Urinary bladder (tissue), 4 donors: Measurements from ENCODE around the gene MED13L. TPM values are rescaled to one million over a fixed set of nuclear protein-coding genes. Genes with fewer than 3 reads are reported as not detected.

ENCODE experiments used
- DNase-seq: peaks from one replicate; pipeline ENCODE4 v3.0.0-alpha.2; 2015; ENCODE audit errors: extremely low spot score
- H3K27ac ChIP-seq: one replicate; pipeline ENCODE4 v1.5.1; 2013; ENCODE audit warnings: low read depth, mild to moderate bottlenecking, moderate library complexity
- H3K36me3 ChIP-seq: one replicate; pipeline ENCODE4 v1.6.1; 2013; ENCODE audit warnings: mild to moderate bottlenecking, moderate library complexity; ENCODE audit not compliant: insufficient read depth
- H3K4me1 ChIP-seq: one replicate; pipeline ENCODE4 v1.6.1; 2013; ENCODE audit warnings: mild to moderate bottlenecking, moderate library complexity; ENCODE audit not compliant: insufficient read depth
- H3K4me3 ChIP-seq: one replicate; pipeline ENCODE4 v1.5.1; 2013; ENCODE audit warnings: low read depth, low read length
- WGBS: extraction: QIAGEN DNeasy Blood & Tissue Kit; methylation state at CpG from one replicate; pipeline ENCODE4 v1.1.7; 2013; 5-methylcytosine and 5-hydroxymethylcytosine counted together
- polyA plus RNA-seq: library from polyadenylated mRNA; stranded (reverse); fragments of 200-250 nt; gene quantifications from one replicate; pipeline ENCODE4 v1.2.3, GENCODE V29; 2013
- total RNA-seq: library from RNA; depleted of rRNA; stranded (reverse); fragments of >200 nt; gene quantifications from one replicate; pipeline ENCODE4 v1.2.3, GENCODE V29; 2014
- donor health status: healthy with polysubstance abuse.
- donor health status: healthy.

Gene MED13L
- total and polyA plus RNA-seq, 2 donors, result 41.4 to 273 TPM

- peaks cover 4% of the 10 kb centered on the region for H3K36me3 ChIP-seq
- 84% methylated on average over 6 of the region's 6 CpGs for WGBS
- H3K4me3 ChIP-seq, result no peak overlapping the region
- no peaks in the 10 kb centered on the region for H3K4me1 ChIP-seq
- no peak for DNase-seq
- no peak overlapping the region for H3K27ac ChIP-seq
These were observed 319.7 kb downstream of the MED13L start for GRCh38 chr12:115957686-115958290.

GRCh38 chr12:115956659-115957058, 320.8 kb downstream of the MED13L start:
- H3K4me3 ChIP-seq, result no peak overlapping the region
- no peaks in the 10 kb centered on the region for H3K36me3 ChIP-seq
- WGBS, result 80% methylated on average over 4 of the region's 4 CpGs
- no peak overlapping the region for H3K27ac ChIP-seq
- no peak for DNase-seq
- H3K4me1 ChIP-seq, result no peaks in the 10 kb centered on the region

GRCh38 chr12:115956236-115956635, 321.3 kb downstream of the MED13L start:
- no peak for DNase-seq
- Histone ChIP-seq H3K27ac (no peak overlapping the region), H3K4me1 (no peaks in the 10 kb centered on the region), H3K36me3 (no peaks in the 10 kb centered on the region), H3K4me3 (no peak overlapping the region)
- WGBS, result 72% methylated on average over 3 of the region's 3 CpGs

- Histone ChIP-seq H3K4me1 (no peaks in the 10 kb centered on the region), H3K36me3 (no peaks in the 10 kb centered on the region), H3K4me3 (no peak overlapping the region), H3K27ac (no peak overlapping the region)
- 73% methylated on average over 6 of the region's 6 CpGs for WGBS
- DNase-seq, result no peak
These were observed 324.0 kb downstream of the MED13L start for GRCh38 chr12:115953450-115953849.

GRCh38 chr12:115953031-115953430, 324.5 kb downstream of the MED13L start:
- no peaks in the 10 kb centered on the region for H3K4me1 ChIP-seq
- no peak for DNase-seq
- H3K36me3 ChIP-seq, result no peaks in the 10 kb centered on the region
- 90% methylated on average over 7 of the region's 7 CpGs for WGBS
- H3K4me3 ChIP-seq, result no peak overlapping the region
- H3K27ac ChIP-seq, result no peak overlapping the region

- no peak for DNase-seq
- WGBS, result 90% methylated on average over 9 of the region's 9 CpGs
- H3K27ac ChIP-seq, result no peak overlapping the region
- H3K4me1 ChIP-seq, result no peaks in the 10 kb centered on the region
- no peak overlapping the region for H3K4me3 ChIP-seq
- H3K36me3 ChIP-seq, result no peaks in the 10 kb centered on the region
These were observed 326.5 kb downstream of the MED13L start for GRCh38 chr12:115950959-115951358.

GRCh38 chr12:115949675-115950074, 327.8 kb downstream of the MED13L start:
- no peak for DNase-seq

GRCh38 chr12:115947696-115948062, 329.8 kb downstream of the MED13L start:
- WGBS, result 78% methylated on average over 12 of the region's 12 CpGs
- DNase-seq, result no peak
- Histone ChIP-seq H3K4me3 (no peak overlapping the region), H3K27ac (no peak overlapping the region), H3K4me1 (no peaks in the 10 kb centered on the region), H3K36me3 (no peaks in the 10 kb centered on the region)

More at GRCh38 chr12:115949675-115950074, 327.8 kb downstream of the MED13L start:
- no peak overlapping the region for H3K27ac ChIP-seq
- no peak overlapping the region for H3K4me3 ChIP-seq
- 86% methylated on average over 8 of the region's 8 CpGs for WGBS
- no peaks in the 10 kb centered on the region for H3K4me1 ChIP-seq
- no peaks in the 10 kb centered on the region for H3K36me3 ChIP-seq

GRCh38 chr12:115946867-115947695, 330.4 kb downstream of the MED13L start:
- no peak overlapping the region for H3K27ac ChIP-seq
- H3K36me3 ChIP-seq, result no peaks in the 10 kb centered on the region
- H3K4me1 ChIP-seq, result no peaks in the 10 kb centered on the region
- no peak for DNase-seq
- WGBS, result 79% methylated on average over 19 of the region's 19 CpGs
- H3K4me3 ChIP-seq, result no peak overlapping the region

GRCh38 chr12:115946092-115946491, 331.4 kb downstream of the MED13L start:
- Histone ChIP-seq H3K4me3 (no peak overlapping the region), H3K27ac (no peak overlapping the region), H3K36me3 (no peaks in the 10 kb centered on the region), H3K4me1 (no peaks in the 10 kb centered on the region)
- DNase-seq, result no peak
- 90% methylated on average over 6 of the region's 6 CpGs for WGBS

- no peaks in the 10 kb centered on the region for H3K4me1 ChIP-seq
- 78% methylated on average over 5 of the region's 5 CpGs for WGBS
- H3K27ac ChIP-seq, result no peak overlapping the region
- no peaks in the 10 kb centered on the region for H3K36me3 ChIP-seq
- H3K4me3 ChIP-seq, result no peak overlapping the region
- no peak for DNase-seq
These were observed 332.0 kb downstream of the MED13L start for GRCh38 chr12:115945491-115945885.

GRCh38 chr12:115944837-115945490, 332.5 kb downstream of the MED13L start:
- Histone ChIP-seq H3K4me1 (no peaks in the 10 kb centered on the region), H3K27ac (no peak overlapping the region), H3K36me3 (no peaks in the 10 kb centered on the region), H3K4me3 (no peak overlapping the region)
- WGBS, result 82% methylated on average over 24 of the region's 24 CpGs
- no peak for DNase-seq

GRCh38 chr12:115944392-115944742, 333.1 kb downstream of the MED13L start:
- DNase-seq, result no peak
- H3K27ac ChIP-seq, result no peak overlapping the region
- no peaks in the 10 kb centered on the region for H3K36me3 ChIP-seq
- no peaks in the 10 kb centered on the region for H3K4me1 ChIP-seq
- H3K4me3 ChIP-seq, result no peak overlapping the region
- 96% methylated on average over 8 of the region's 8 CpGs for WGBS
